HG03460 (cell line): Measurements from ENCODE around the gene MCM6.

Source experiments
- ATAC-seq: cut with Tn5 transposase; IDR thresholded peaks from one replicate; pipeline ENCODE4 v1.9.1; 2021; ENCODE audit not compliant: unreplicated experiment

MCM6 gene

GRCh38 chr2:135863233-135863632, 13.0 kb downstream of the MCM6 start:
- no peak for ATAC-seq

- no peak for ATAC-seq
Observed at GRCh38 chr2:135862718-135863117, 13.5 kb downstream of the MCM6 start.

- ATAC-seq: no peak
Observed at GRCh38 chr2:135853401-135853800, 22.8 kb downstream of the MCM6 start.

GRCh38 chr2:135851858-135852257, 24.4 kb downstream of the MCM6 start:
- no peak for ATAC-seq

GRCh38 chr2:135850892-135851668, 25.2 kb downstream of the MCM6 start:
- ATAC-seq: no peak

- ATAC-seq: no peak
Observed at GRCh38 chr2:135849087-135849486, 27.2 kb downstream of the MCM6 start.

- ATAC-seq: no peak
Observed at GRCh38 chr2:135845997-135846396, 30.2 kb downstream of the MCM6 start.

- ATAC-seq: no peak
Observed at GRCh38 chr2:135845257-135845656, 31.0 kb downstream of the MCM6 start.

- no peak for ATAC-seq
Observed at GRCh38 chr2:135844301-135844895, 31.8 kb downstream of the MCM6 start.

GRCh38 chr2:135843671-135844070, 32.6 kb downstream of the MCM6 start:
- no peak for ATAC-seq

- no peak for ATAC-seq
Observed at GRCh38 chr2:135840601-135841000, 35.6 kb downstream of the MCM6 start.

GRCh38 chr2:135839713-135840112, 36.5 kb downstream of the MCM6 start:
- no peak for ATAC-seq

- no peak for ATAC-seq
Observed at GRCh38 chr2:135838502-135838901, 37.7 kb downstream of the MCM6 start.

- no peak for ATAC-seq
Observed at GRCh38 chr2:135836596-135837270, 39.5 kb downstream of the MCM6 start, which contains the start of gene LCT. Gene LCT (minus strand): TSS chr2:135837184. CDS start chr2:135837169, 15 bp downstream.

- ATAC-seq: no peak
Observed at GRCh38 chr2:135832891-135833290, 43.4 kb downstream of the MCM6 start.

GRCh38 chr2:135831180-135831812, 44.9 kb downstream of the MCM6 start:
- no peak for ATAC-seq

GRCh38 chr2:135829378-135830135, 46.7 kb downstream of the MCM6 start:
- ATAC-seq: no peak

GRCh38 chr2:135826544-135826943, 49.7 kb downstream of the MCM6 start:
- ATAC-seq: no peak

- no peak for ATAC-seq
Observed at GRCh38 chr2:135825550-135826176, 50.6 kb downstream of the MCM6 start.

GRCh38 chr2:135825131-135825530, 51.1 kb downstream of the MCM6 start:
- ATAC-seq: no peak
